Parathyroid adenoma (tissue), 2 donors: ENCODE measurements around the gene FLOT1.
"Not testable (repeated sequence)": the region's sequence is repeated elsewhere in the genome, so short reads cannot be mapped to it uniquely, and the experiment has no call there.

Experiments used
- H2AFZ ChIP-seq: fragments of 300-600 bp; sonication (generic); one replicate; pipeline ENCODE4 v1.7.0; 2017; ENCODE audit warnings: antibody characterized with exemption, mild to moderate bottlenecking
- H3K27ac ChIP-seq: fragments of 300-600 bp; sonication (generic); one replicate; pipeline ENCODE4 v1.7.0; 2017
- H3K27me3 ChIP-seq: fragments of 300-600 bp; sonication (generic); one replicate; pipeline ENCODE4 v1.7.0; 2017; ENCODE audit warnings: low read length; ENCODE audit not compliant: control insufficient read depth, insufficient read depth
- H3K36me3 ChIP-seq: fragments of 300-600 bp; sonication (generic); one replicate; pipeline ENCODE4 v1.7.0; 2017; ENCODE audit warnings: low read length; ENCODE audit not compliant: control insufficient read depth, insufficient read depth
- H3K4me1 ChIP-seq: fragments of 300-600 bp; sonication (generic); one replicate; pipeline ENCODE4 v1.7.0; 2017; ENCODE audit warnings: control low read depth
- H3K4me2 ChIP-seq: fragments of 300-600 bp; sonication (generic); one replicate; pipeline ENCODE4 v1.7.0; 2017; ENCODE audit warnings: low read length
- H3K4me3 ChIP-seq: fragments of 300-600 bp; sonication (generic); one replicate; pipeline ENCODE4 v1.7.0; 2017; ENCODE audit warnings: low read depth, low read length
- H3K79me2 ChIP-seq: fragments of 300-600 bp; sonication (generic); one replicate; pipeline ENCODE4 v1.7.0; 2017; ENCODE audit warnings: control low read depth
- H3K9ac ChIP-seq: fragments of 300-600 bp; sonication (generic); one replicate; pipeline ENCODE4 v1.7.0; 2017; ENCODE audit warnings: mild to moderate bottlenecking
- H3K9me3 ChIP-seq: fragments of 300-600 bp; sonication (generic); one replicate; pipeline ENCODE4 v1.7.0; 2017; ENCODE audit warnings: low read length; ENCODE audit not compliant: control insufficient read depth
- CTCF ChIP-seq: fragments of 300-600 bp; sonication (generic); IDR thresholded peaks from one replicate; pipeline ENCODE4 v1.7.0; 2017; ENCODE audit warnings: antibody characterized with exemption, mild to moderate bottlenecking
- donor health status: primary hyperparathyroidism.

The FLOT1 gene

GRCh38 chr6:30727920-30728553 is 14.4 kb downstream of the FLOT1 start:
- Histone ChIP-seq H3K27ac (no peak overlapping the region), H3K36me3 (no peaks in the 10 kb centered on the region), H3K4me1 (peaks cover 6% of the 10 kb centered on the region), H3K4me3 (no peak overlapping the region), H3K9ac (no peak overlapping the region), H3K4me2 (no peak overlapping the region), H2AFZ (no peak overlapping the region), H3K27me3 (no peaks in the 10 kb centered on the region), H3K79me2 (peaks cover 8% of the 10 kb centered on the region), H3K9me3 (no peaks in the 10 kb centered on the region)
- no peak for TF ChIP-seq CTCF

GRCh38 chr6:30726506-30727413 is 15.7 kb downstream of the FLOT1 start:
- no peak for TF ChIP-seq CTCF
- Histone ChIP-seq H2AFZ (no peak overlapping the region), H3K79me2 (peaks cover 8% of the 10 kb centered on the region), H3K4me1 (peaks cover 14% of the 10 kb centered on the region), H3K36me3 (no peaks in the 10 kb centered on the region), H3K9me3 (no peaks in the 10 kb centered on the region), H3K27me3 (no peaks in the 10 kb centered on the region), H3K4me3 (no peak overlapping the region), H3K27ac (no peak overlapping the region), H3K4me2 (no peak overlapping the region), H3K9ac (no peak overlapping the region)

DNA sequence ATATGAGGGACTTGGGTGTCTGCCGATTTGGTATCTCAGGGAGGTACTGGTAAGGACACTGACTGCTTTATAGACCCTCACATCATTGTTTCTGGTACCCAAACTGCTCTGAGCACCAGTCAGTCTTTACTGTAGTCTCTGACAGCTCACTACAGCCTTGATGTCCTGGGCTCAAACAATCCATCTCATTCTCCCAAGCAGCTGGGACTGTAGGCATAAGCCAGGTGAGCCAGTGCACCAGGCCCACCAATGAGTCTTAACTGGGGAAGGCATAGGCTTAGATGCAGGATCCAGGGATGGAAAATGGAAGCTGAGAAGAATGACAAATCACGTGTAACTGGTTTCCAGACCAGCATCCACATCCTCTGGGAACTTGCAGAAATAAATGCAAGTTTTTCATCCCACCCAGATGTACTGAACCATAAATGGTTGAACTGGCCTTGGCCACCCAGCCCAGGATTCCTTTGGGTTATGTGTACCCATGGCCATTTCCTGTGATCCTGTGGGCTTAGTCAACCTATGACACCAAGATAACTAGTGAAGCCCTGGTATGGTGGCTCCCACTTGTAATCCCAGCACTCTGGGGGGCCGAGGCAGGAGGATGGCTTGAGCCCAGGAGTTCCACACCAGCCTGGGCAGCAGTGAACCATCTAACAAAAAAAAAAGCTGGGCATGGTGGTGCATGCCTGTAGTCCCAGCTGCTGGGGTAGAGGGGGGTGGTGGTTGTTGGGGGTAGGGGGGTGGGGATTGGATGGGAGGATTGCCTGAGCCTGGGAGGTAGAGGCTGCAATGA is 16.6 kb downstream of the FLOT1 start:
- no peak for TF ChIP-seq CTCF
- H3K36me3 ChIP-seq, result no peaks in the 10 kb centered on the region
- peaks cover 14% of the 10 kb centered on the region for H3K4me1 ChIP-seq
- H3K4me2 ChIP-seq, result no peak overlapping the region
- H3K9me3 ChIP-seq, result no peaks in the 10 kb centered on the region
- peaks cover 8% of the 10 kb centered on the region for H3K79me2 ChIP-seq
- no peak overlapping the region for H2AFZ ChIP-seq
- no peaks in the 10 kb centered on the region for H3K27me3 ChIP-seq
- no peak overlapping the region for H3K4me3 ChIP-seq
- H3K27ac ChIP-seq, result no peak overlapping the region
- no peak overlapping the region for H3K9ac ChIP-seq

DNA sequence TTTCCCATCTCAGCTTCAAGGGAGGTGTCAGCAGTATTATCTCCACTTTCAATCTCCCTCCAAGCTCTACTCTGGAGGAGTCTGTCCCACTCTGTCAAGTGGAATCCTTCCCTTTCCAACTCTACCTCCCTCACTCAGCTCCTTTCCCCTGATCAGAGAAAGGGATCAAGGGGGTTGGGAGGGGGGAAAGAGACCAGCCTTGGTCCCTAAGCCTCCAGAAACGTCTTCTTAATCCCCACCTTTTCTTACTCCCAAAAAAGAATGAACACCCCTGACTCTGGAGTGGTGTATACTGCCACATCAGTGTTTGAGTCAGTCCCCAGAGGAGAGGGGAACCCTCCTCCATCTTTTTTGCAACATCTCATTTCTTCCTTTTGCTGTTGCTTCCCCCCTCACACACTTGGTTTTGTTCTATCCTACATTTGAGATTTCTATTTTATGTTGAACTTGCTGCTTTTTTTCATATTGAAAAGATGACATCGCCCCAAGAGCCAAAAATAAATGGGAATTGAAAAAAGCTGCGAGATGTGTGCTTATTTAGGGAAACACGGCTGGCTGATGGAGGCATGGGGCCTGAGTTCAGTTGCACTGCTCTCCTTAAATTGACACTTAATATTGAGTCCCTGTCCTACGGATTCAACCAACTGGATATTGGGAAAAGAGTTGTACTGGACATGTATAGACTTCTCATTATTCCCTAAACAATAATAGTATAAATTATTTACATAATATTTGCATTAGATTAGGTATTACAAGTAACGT is 17.4 kb downstream of the FLOT1 start:
- H3K9ac ChIP-seq, result no peak overlapping the region
- H3K27ac ChIP-seq, result no peak overlapping the region

GRCh38 chr6:30723843-30724741 is 18.4 kb downstream of the FLOT1 start:
- H3K9ac ChIP-seq, H3K79me2 ChIP-seq, H3K4me2 ChIP-seq, H3K27me3 ChIP-seq, H3K27ac ChIP-seq, H3K4me3 ChIP-seq, H3K36me3 ChIP-seq, H2AFZ ChIP-seq, H3K9me3 ChIP-seq: not testable (repeated sequence)
- H3K4me1 ChIP-seq, result peaks cover 16% of the 10 kb centered on the region

More for the DNA sequence above, 17.4 kb downstream of the FLOT1 start:
- H3K27me3 ChIP-seq, result no peaks in the 10 kb centered on the region
- no peaks in the 10 kb centered on the region for H3K79me2 ChIP-seq
- no peak for TF ChIP-seq CTCF
- peaks cover 9% of the 10 kb centered on the region for H3K4me1 ChIP-seq
- no peaks in the 10 kb centered on the region for H3K36me3 ChIP-seq
- no peak overlapping the region for H3K4me2 ChIP-seq
- no peak overlapping the region for H3K4me3 ChIP-seq
- H3K9me3 ChIP-seq, result no peaks in the 10 kb centered on the region
- H2AFZ ChIP-seq, result no peak overlapping the region

DNA sequence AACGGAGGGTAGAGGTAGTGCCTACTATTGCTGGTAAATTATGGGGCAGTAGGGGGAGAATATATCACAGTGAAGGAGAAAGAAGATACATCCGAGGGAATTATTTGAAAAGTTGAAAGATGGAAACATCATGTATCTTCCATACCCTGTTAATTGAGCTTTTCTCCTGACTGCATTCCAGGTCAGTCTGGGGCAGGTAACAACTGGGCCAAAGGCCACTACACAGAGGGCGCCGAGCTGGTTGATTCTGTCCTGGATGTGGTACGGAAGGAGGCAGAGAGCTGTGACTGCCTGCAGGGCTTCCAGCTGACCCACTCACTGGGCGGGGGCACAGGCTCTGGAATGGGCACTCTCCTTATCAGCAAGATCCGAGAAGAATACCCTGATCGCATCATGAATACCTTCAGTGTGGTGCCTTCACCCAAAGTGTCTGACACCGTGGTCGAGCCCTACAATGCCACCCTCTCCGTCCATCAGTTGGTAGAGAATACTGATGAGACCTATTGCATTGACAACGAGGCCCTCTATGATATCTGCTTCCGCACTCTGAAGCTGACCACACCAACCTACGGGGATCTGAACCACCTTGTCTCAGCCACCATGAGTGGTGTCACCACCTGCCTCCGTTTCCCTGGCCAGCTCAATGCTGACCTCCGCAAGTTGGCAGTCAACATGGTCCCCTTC is 19.2 kb downstream of the FLOT1 start:
- not testable (repeated sequence) for H3K4me2 ChIP-seq, H3K4me3 ChIP-seq, H3K27me3 ChIP-seq, H3K9ac ChIP-seq, H3K36me3 ChIP-seq, H2AFZ ChIP-seq, H3K79me2 ChIP-seq, H3K9me3 ChIP-seq
- Histone ChIP-seq H3K4me1 (peaks cover 16% of the 10 kb centered on the region), H3K27ac (peak overlapping the region; percentile 55)
